DLD1 (cell line): ENCODE results near the gene TMEM31.
"Not testable (repeated sequence)": the region's sequence is repeated elsewhere in the genome, so short reads cannot be mapped to it uniquely, and the experiment has no call there.

ENCODE experiments used
- in situ Hi-C: cut with HindIII; loops from 2 replicates; pipeline ENCODE4 v1.10.0; 2017; ENCODE audit warnings: low sequenced_read_pairs

TMEM31 gene

GRCh38 chrX:103722505-103722904, 11.8 kb downstream of the TMEM31 start:
- in situ Hi-C loops = no loop called here

DNA sequence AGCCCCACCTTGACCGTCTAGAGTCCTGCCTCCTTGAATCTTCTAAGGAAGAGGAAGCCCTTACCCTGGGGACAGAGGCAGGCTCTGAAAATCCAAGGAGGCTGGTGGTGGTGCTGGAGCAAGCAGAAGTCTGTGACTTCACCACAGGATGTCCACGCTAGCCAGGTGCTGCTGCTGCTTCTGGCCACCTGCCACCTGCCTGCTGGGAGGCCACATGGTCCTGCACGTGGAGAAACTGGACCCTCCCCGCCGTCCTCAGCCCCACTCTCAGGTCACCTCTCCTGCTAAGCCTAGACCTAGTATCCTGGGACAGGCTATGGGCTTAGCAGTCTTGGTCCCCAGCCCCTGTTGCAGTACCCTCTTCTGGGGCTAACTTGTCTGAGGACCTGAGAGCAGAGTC, 15.8 kb downstream of the TMEM31 start:
- in situ Hi-C loops = no loop called here

DNA sequence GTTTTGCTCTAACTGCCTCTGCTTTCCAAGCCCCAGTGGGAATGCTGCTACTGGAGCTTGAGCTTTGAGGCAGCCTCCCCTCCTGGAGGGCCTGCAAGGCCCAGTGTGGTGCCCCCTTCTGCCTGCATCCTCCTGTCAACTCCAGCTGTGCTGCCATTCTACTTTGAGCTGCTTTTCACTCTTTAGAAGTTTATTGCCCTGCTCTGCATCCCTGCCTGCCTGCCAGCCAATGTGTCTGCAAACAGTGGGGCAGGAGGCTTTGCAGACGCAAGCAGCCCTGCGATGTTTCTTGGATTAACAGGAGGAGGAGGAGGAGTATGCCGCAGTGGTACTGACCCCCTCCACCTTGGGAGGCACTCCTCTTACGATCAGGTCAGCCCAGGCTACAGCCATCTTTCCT, 16.4 kb downstream of the TMEM31 start:
- in situ Hi-C loops = no loop called here

GRCh38 chrX:103729015-103729414, 18.3 kb downstream of the TMEM31 start:
- in situ Hi-C loops = no loop called here

GRCh38 chrX:103730147-103730795, 19.6 kb downstream of the TMEM31 start:
- in situ Hi-C loops = no loop called here

DNA sequence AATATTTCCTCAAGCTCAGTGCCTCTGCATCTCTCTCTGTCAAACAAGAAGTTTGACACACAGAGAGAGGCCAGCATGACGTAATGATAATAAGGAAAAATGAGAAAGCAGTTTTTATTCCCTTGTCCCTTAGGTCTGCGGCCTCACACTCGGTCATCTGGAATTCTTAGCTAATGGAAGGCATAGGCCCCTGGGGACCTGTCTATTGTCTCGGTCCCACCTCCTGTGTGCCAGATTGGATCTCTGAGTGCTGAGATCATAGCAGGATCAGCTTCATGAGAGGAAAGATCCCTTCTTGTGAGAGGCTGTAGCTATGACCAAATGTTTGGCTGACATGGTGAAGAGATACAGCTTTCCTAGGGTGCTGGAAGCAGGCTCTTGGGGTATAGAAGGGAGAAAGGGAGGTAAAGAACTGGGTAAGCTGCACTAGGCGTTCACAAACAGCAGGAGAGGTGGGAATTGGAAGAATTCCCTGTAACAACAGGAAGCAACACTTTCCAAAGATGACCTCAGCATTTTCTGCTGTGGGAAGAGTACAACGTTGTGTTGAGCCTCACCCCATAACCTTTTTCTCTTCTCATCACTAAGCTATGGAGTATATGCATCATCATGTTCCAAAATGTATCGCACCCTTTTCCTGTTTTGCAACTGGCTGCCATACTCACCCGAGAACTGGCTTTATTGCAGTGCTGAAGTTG, 20.2 kb downstream of the TMEM31 start:
- in situ Hi-C loops = no loop called here

- in situ Hi-C loops = no loop called here
Observed at GRCh38 chrX:103733017-103733416, 22.3 kb downstream of the TMEM31 start.

DNA sequence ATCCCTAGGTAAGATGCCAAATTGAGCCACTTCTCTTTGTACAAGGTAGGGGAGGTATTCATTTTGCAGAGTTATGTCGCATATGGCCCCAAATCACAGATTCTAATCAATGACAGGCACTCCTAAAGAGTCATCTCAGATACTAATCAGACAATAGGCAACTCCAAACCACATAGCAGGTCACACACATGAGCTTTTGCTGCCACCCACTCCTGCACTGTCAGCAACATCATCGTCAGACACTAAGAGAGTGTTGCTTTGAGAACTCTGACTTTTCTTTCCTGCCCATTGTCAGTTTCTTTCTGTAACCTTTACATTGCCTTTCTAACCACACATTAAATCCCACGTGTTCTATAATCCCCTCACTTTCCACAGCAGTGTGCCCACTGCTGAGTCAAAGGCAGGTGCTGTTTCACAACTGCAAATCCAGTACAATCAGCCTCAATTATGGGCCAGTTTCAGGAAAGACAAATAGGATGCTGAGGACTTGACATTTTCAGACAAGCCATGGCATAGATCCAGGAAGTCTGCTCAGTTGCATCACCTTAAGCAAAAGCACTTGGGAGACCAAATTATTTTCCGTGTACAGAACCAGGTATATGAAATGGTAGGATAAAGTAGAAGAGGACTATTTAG, 23.5 kb downstream of the TMEM31 start:
- in situ Hi-C loops = no loop called here

DNA sequence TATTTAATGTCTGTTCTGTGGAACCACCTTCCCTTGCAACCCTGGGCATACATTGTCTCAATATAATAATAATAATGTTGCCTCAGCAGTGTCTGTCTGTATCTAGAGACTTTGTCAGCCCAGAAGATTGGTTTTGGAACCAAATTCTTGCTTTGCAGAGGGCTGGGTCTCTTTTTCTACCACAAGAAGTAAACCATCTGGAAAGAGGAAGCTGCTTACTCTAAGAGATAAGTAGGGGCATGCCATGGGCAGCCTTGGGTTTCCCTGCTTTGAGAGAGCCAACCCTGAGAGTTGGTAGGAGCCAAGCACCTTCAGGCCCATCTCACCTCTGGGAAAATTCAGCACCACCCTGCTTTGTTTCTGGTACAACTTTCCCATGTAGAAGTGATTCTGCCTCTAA, 27.0 kb downstream of the TMEM31 start:
- in situ Hi-C loops = no loop called here

DNA sequence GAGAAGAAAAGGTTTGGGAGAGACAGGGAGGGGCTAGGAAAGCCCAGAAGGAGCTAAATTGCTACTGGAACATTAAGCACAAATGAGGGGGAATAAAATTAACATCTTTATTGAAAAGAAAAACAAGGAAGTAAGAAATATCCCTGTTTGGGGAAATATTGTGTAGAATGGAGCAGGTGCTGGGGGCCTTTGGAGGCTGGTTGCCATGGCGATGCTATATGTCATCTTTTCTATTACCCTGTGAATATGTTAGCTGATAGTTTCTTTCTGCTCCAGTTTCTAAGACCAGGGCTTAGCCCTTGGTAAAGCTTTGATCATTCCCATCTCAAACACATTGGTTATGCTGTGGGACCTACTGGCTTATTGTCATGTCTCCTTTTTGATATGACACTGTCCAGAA, 28.7 kb downstream of the TMEM31 start:
- in situ Hi-C loops = no loop called here

DNA sequence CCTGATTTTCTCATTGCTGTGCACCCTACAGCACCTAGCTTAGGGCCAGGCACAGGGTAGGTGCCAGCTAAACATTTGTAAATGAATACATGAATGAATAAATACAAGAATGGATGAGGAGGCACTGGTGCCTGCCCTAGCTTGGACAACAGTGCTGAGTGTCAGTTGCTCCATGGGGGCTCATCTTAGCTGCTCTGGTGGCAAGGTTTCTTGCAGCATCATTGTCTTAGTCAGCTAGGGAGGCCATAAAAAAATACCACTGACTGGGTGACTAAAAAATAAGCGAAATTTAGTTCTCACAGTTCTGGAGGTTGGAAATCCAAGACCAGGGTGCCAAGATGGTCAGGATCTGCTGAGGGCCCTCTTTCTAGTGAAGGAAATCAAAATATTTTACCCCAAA, 31.2 kb downstream of the TMEM31 start:
- in situ Hi-C loops = no loop called here

DNA sequence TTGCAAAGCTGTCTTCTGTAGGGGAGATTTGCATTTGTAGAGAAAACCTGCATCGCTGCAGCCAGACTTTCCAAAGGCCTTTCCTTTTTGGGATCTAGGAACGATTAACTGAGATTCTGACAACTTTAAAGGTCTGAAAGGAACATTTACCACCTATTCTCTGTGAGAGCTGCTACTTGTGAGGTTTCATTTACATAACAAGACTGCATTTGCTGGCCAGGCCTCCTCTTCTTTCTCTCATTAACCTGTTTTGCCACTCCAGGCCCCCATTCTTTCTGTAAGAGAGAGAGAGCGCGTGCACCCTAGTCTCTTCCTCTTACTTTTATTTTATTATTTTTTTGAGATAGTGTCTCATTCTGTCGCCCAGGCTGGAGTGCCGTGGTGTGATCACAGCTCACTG, 31.6 kb downstream of the TMEM31 start:
- in situ Hi-C loops = no loop called here

DNA sequence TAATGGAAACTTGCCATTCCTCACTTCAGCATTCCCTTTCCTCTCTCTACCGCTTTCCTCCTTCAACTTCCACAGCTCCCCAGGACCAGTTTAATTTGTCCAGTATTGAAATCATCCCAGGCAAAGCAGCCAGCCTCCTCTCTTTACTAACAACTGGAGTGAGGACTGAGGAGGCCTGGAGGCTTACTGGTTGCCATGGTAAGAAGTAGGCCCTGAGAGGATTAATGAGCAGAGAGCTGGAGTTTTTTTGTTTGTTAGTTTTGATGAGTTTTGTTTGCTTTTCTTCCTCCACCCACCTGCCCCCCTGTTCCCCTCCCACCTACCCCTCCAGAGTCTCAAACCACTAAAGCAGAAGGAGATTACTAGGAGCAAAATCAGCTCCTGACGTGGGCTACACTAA, 36.5 kb downstream of the TMEM31 start:
- in situ Hi-C loops = no loop called here

GRCh38 chrX:103754401-103754800, 43.7 kb downstream of the TMEM31 start:
- in situ Hi-C loops = no loop called here

GRCh38 chrX:103756736-103757135, 46.0 kb downstream of the TMEM31 start:
- in situ Hi-C loops = no loop called here

DNA sequence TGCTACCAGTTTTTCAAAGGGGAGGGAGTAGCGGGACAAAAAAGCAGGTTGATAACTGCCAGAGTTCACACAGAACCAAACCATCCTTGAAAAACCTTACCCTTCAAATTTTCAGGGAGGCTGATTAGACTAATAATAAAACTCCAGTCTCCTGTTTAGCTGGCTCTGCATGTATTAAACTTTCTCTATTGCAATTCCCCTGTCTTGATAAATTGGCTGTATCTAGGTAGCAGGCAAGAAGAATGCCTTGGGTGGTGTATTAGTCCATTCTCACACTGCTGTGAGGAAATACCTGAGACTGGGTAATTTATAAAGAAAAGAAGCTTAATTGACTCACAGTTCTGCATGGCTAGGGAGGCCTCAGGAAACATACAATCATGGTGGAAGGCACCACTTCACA, 47.8 kb downstream of the TMEM31 start:
- in situ Hi-C loops = no loop called here

- in situ Hi-C loops = not testable (repeated sequence)
Observed at GRCh38 chrX:103763541-103763940, 52.8 kb downstream of the TMEM31 start.
